GM21528 (cell line): Measurements from ENCODE around the gene SERF2.
"Not testable (repeated sequence)": the region's sequence is repeated elsewhere in the genome, so short reads cannot be mapped to it uniquely, and the experiment has no call there.

Source experiments
- ATAC-seq: cut with Tn5 transposase; IDR thresholded peaks from one replicate; pipeline ENCODE4 v1.9.1; 2021; ENCODE audit warnings: mild to moderate bottlenecking, moderate library complexity; ENCODE audit not compliant: unreplicated experiment, low FRiP score

SERF2 gene

DNA sequence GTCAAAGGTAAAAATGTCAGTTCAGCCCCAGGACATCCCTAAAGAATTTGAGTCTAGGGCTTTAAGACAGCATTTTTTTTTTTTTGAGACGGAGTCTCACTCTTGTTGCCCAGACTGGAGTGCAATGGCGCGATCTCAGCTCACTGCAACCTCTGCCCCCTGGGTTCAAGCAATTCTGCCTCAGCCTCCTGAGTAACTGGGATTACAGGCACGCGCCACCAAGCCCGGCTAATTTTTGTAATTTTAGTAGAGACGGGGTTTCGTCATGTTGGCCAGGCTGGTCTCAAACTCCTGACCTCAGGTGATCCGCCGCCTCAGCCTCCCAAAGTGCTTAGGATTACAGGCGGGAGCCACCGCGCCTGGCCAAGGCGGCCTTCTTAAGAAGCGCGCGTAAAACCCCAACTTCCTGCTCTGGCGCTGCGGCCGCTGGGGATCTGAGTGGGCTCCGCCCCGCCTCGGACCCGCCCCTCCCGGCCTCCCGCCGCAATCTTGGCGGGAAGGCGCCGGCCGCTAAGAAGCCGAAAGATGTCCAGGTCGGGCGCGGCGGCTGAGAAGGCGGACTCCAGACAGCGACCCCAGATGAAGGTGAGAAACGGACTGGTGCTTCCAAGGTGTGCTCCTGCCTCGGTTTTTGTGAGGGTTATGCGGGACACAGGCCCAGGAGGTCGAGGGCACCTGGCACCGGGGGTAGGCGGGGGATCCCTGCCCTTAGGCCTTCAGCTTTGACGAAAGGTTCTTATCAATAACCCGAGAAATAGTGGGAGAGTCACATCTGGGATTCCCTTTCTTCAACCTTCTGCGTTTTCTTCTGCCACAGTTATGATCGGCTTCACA is 34.6 kb downstream of the SERF2 start, which contains the start of gene WDR76:
WDR76 (plus strand) TSS at position 495 of the 834 bp plus-strand sequence; CDS start at position 526, 31 bp downstream.
- no peak for ATAC-seq

DNA sequence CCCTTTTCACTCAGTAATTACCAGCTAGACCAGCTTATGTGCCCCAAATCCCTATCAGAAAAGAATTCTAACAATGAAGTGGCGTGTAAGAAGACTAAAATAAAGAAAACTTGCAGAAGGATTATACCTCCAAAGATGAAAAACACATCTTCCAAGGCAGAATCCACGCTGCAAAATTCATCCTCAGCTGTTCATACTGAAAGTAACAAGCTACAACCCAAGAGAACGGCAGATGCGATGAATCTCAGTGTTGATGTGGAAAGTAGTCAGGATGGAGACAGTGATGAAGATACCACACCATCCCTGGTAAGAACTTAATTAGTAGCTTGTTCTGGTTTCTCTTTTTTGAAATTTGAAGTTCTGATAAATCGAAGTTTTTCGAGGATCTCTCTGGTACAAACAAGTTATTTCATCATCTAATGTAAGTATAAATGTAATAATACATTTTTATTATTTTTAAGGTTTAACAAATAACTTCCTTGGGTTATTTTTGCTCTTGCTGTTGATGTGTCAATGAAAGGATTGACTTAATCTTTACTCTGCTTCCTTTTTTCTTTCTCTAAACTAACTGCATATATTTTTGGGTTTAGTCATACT is 36.0 kb downstream of the SERF2 start:
- no peak for ATAC-seq

DNA sequence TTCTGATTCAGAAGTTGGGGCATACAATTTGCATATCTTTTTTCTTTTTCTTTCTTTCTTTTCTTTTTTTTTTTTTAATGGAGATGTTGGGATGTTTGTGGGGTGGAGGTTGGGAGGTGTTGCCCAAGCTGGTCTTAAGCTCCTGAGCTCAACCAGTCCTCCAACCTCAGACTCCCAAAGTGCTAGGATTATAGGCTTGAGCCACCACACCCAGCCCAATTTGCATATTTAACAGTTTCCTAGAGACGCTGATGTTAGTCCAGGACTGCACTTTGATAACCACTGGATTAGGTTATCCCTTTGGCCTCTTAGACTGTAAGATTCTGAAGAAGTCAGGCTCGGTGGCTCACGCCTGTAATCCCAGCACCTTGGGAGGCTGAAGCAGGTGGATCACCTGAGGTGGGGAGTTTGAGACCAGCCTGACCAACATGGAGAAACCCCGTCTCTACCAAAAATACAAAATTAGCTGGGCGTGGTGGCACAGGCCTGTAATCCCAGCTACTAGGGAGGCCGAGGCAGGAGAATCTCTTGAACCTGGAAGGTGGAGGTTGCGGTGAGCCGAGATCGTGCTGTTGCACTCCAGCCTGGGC is 37.9 kb downstream of the SERF2 start:
- not testable (repeated sequence) for ATAC-seq

DNA sequence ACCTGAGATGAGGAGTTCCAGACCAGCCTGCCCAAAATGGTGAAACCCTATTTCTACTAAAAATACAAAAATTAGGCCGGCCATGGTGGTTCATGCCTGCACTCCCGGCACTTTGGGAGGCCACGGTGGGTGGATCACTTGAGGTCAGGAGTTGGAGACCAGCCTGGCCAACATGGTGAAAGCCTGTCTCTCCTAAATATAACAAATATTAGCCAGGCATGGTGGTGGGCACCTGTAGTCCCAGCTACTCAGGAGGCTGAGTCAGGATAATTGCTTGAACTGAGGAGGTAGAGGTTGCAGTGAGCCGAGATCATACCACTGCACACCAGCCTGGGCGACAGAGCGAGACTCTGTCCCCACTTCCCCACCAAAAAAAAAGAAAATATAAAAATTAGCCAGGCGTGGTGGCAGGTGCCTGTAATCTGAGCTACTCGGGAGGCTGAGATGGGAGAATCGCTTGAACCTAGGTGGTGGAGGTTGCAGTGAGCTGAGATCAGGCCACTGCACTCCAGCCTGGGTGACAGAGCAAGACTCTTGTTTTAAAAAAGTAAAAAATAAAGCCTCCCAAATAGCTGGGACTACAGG is 38.7 kb downstream of the SERF2 start:
- ATAC-seq: not testable (repeated sequence)

DNA sequence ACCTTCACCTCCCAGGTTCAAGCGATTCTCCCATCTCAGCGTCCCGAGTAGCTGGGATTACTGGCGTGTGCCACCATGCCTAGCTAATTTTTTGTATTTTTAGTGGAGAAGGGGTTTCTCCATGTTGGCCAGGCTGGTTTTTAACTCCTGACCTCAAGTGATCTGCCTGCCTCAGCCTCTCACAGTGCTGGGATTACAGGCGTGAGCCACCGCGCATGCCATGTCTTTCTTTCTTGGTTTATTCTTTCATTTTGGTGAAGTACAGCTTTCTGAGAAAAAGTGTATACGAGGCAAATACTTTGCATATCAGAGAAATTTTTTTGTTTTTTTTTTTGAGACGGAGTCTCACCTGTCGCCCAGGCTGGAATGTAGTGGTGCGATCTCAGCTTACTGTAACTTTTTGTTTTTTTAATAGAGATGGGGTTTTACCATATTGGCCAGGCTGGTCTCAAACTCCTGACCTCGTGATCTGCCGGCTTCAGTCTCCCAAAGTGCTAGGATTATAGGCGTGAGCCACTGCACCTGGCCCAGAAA is 39.5 kb downstream of the SERF2 start:
- ATAC-seq: not testable (repeated sequence)

DNA sequence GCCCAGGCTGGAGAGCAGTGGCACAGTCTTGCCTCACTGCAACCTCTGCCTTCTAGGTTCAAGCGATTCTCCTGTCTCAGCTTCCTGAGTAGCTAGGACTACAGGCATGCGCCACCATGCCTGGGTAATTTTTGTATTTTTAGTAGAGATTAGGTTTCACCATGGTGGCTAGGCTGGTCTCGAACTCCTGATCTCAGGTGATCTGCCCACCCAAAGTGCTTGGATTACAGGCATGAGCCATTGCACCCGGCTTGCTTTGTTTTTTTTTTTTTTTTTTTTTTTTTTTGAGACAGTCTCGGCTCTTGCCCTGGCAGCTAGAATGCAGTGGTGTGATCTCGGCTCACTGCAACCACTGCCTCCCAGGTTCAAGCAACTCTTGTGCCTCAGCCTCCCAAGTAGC is 40.4 kb downstream of the SERF2 start:
- not testable (repeated sequence) for ATAC-seq

DNA sequence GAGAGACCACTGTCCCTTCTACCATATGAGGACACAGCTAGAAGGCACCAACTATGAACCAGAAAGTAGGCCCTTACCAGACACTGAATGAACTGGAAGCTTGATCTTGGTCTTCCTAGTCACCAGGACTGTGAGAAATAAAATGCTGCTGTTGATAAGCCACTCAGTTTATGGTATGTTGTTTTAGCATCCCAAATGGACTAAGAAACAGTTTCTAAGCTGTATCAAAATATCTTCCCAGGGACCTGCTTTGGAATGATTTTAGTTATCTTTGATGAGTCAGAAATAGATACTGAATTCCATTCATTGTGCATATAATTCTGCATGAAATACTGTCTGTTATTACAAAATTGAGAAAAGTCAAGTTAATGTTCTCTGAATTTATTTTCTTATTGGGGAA is 53.3 kb downstream of the SERF2 start:
- no peak for ATAC-seq
